ENCODE data around the gene HOXA2.

HOXA2 gene

DNA sequence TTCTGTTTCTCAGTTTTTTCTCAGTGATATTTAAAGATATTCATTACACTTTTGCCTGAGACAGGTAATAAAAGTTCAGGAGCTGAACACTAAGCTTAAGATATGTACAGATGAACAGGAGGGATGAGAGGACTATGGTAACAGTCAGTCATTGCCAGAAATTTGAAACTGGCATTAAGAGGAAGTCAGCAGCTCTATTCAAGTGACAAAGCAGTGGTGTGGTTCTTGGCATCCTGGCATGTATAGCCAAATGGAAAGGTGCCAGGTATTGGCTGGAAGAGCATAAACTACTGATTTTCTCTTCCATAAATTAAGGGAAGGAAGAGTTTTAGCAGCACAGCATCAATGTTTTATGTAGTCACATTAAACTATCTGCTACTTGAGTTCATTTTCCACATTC is 29.4 kb downstream of the HOXA2 start:
- no peak for DNase-seq

DNA sequence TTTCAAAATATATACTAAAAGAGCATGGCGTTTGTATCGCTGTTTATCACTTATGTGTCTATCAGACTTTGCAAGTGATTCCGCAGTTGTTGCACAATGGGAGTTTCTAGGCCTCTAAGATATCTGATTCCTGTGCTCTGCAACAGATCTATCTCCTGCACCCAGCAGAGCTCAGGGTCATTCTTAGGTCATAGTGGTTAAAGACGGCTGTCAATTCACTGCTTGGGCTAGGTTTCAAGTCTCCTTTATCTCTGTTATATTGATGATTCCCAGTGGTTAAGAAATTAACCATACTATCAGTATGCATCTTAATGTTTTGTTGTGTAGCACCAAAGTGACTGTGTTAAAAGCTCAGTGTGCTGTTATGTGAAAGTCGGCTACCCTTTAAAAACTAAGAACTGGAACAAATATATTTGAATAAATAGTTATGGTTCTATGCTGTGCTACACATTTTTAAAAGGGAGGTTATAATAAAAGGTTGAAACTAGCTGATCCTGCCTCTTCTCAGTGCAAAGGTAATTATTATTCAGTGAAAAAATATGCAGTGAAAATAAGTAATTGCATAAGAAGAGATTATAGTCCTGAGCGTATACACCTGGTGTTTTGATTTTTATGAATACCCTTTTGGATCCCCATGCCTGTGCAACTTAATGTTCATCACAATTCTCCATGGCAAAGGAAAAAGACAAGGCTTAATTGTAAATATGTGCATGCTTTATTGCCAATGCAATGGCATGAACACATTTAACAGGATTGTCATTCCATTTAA is 30.7 kb downstream of the HOXA2 start:
- DNase-seq: peak in 1 of 5 experiments; percentile 32

DNA sequence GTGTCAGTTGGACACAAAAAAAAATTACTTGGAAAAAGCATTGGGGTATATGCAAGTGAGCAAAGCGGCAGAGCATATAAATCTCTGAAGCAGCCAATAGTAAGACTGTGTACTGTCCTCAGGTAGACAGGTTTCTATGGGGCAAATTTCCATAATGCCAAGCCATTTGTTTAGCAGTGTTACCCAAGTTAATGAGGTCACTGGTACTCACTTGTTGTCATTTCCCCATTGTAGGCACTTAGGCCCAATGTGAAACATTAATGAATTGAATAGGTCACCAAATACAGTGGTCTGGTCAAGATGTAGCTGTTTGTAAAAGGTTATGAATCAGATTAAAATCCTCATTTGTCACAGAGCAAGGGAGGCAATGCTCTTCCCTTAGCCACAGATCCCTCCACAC is 34.2 kb downstream of the HOXA2 start:
- DNase-seq: no peak

DNA sequence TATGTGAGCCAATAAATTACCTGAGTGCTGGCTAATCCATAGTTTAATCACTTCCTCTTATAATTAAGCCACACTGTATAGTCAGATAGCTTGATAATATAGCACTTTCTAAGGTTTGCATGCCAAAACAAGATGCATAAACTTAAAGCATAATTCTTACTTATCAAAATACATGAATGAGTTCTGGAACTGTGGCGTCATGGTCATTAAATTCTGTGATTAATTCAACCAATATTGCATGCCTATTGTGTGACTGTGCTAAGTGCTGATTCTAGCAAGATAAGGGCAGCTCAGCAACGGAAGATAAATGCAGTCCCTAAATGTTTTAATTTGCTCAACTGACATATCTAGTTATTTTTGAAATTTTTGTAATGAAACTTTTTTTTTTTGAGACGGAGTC is 36.3 kb downstream of the HOXA2 start:
- DNase-seq: no peak

DNA sequence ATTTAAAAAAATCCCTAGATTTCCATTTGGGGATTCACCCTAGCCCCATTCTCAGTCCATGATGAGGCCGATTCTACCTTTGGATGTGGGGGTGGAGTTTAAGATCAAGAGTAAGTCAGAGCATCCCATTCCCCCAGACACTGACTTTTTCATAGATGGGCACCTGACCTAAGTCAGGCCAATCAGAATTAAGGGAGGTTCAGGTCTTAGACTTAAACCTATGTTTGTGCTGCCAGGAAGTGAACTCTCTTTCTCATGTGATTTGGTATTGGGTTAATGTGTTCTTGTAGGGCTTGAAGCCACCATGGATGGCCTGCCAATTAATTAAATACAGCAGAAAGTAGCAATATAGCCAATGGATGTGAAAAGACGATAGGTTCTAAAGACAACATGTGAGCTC is 36.8 kb downstream of the HOXA2 start:
- DNase-seq: no peak

DNA sequence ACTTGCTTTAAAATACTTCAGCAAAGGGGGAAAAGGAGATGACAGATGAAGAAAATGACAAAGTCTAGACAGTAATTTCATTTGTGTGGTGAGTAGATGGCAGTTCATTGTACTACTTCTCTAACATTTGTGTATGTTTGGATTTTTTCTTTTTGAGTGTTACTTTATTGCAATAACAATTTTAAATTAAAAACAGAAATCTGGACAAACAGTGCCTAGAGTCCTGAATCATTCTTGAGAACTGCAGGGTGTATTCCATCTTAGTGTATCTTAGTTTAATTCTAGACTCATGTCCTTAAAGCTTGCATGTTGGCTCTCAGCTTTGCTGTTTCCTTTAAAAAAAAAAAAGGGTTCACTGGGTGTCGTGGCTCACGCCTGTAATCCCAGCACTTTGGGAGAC is 37.8 kb downstream of the HOXA2 start:
- no peak for DNase-seq

DNA sequence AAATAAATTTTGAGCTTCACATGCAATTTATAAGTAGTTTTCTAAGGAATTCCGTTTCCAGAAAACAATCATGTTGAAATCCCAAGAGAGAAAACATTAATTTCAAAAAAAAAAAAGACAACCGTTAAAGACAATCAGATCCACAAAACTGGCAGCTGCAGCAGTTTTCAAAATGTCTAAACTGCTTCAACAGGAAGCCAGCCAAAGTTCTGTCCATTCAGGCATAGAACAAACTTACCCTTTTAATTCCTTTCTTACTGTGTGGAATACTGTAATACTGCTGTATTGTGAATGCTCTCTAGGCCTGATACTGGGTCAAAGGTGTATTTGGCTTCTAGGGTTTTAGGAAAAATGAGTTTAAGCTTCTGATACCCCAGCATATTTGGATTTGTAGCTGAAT is 38.3 kb downstream of the HOXA2 start:
- no peak for DNase-seq

DNA sequence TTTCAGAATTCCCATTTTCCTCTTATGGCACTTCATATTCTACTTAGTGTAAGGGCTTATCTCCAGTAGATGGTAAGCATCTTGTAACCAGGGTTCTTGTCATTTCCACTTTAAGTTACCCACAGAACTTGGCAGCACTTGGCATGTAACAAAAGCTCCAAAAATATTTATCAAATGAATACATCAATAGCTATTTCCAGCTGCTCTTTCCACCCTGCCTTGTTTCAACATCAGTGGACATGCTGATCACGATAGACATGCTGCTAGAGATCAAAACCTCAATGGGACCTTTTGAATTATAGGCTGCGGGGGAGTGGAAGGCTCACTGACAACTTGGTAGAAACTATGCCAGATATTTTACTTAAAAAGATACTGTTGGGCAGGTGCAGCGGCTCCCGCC is 39.5 kb downstream of the HOXA2 start:
- DNase-seq: no peak

DNA sequence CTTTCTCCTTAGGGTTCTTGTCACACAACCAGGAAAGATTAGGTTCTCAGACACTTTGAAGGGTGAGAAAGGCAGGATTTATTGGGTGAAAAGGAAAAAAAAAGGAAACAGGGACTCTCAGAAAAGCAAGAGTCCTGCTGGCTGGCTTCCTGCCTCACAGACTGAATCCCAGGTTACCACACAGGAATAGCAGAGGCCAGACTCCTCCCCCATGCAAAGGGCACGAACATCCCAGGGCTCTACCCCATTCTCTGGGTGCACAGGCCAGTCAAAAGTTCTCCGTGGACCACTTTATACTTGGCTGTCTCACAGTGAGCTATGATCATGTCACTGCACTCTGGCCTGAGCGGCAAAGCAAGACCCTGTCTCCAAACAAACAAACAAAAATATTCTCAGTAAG is 49.3 kb downstream of the HOXA2 start:
- no peak for DNase-seq

DNA sequence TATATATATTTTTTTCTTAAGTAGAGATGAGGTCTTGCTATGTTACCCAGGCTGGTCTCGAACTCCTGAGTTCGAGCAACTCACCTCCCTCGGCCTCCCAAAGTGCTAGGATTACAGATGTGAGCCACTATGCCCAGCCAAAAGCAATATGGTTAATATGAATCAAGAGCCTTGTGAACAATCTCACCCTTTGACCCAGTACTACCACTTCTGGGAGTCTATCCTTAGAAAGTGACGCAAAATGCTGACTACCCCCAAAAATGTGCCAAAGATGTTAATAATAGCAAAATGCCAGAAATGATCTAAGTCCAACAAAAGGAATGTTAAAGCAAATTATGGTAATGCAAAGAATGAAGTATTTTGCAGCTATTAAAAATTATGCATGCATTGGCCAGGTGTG is 51.0 kb downstream of the HOXA2 start:
- DNase-seq: no peak

Data from T-helper 2 cell (primary cell).